WTC11 (cell line): ENCODE measurements around the gene ADGRL2.

Source experiments
- ATF1 ChIP-seq: sonication (generic); formaldehyde crosslinking; IDR thresholded peaks from 2 replicates; pipeline ENCODE4 v1.8.1; 2023; ENCODE audit warnings: mild to moderate bottlenecking, moderate library complexity, missing genetic modification reagents
- ELF4 ChIP-seq: sonication (generic); formaldehyde crosslinking; IDR thresholded peaks from 2 replicates; pipeline ENCODE4 v1.8.1; 2022; ENCODE audit warnings: low read depth, mild to moderate bottlenecking, moderate library complexity, missing genetic modification reagents
- EMX1 ChIP-seq: fragments of 250-450 bp; sonication (Bioruptor Pico); IDR thresholded peaks from 2 replicates; pipeline ENCODE4 v1.8.0; 2021; ENCODE audit warnings: mild to moderate bottlenecking
- JUN ChIP-seq: sonication (generic); formaldehyde crosslinking; IDR thresholded peaks from 2 replicates; pipeline ENCODE4 v1.8.0; 2023; ENCODE audit warnings: mild to moderate bottlenecking, missing genetic modification reagents
- ZNF138 ChIP-seq: sonication (generic); formaldehyde crosslinking; conservative IDR thresholded peaks from 2 replicates; pipeline ENCODE4 v1.8.1; 2022; ENCODE audit warnings: mild to moderate bottlenecking, moderate library complexity, missing genetic modification reagents
- TF ChIP-seq, protein P1 (sequence below): fragments of 200-600 bp; IDR thresholded peaks from 2 replicates; pipeline ENCODE4 v1.8.0; 2022; ENCODE audit warnings: antibody characterized with exemption
- TF ChIP-seq, protein P2 (sequence below): sonication (generic); formaldehyde crosslinking; IDR thresholded peaks from 2 replicates; pipeline ENCODE4 v1.8.0; 2022; ENCODE audit warnings: mild to moderate bottlenecking, missing genetic modification reagents

DNA sequence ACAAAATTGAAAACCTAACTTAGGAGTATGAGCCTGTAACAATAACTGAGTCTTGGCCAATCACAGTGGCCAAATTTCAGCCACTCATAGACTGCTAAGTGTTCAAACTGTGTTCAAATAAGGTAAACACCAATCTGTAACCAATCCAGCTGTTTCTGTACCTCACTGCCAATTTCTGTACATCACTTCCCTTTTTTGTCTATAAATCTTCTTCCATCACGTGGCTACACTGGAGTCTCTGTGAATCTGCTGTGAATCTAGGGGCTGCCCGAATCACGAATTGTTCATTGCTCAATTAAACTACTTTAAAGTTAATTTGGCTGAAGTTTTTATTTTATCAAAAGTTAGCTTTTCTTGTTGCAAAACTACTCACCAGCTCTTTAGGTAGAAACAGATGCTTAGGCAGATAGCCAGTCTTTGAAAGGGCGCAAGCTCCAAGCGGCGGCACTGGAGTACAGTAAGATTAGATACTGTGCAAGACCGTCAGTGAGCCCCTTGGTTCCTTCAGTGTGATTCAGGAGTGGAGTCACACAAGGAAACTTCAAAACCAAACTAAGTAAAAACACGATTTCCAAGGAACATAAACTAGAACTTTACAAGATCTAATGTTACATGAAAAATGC is 43.2 kb upstream of the ADGRL2 start:
- TF ChIP-seq ELF4 (CRISPR knock-in tag) (no peak), JUN (no peak), ATF1 (CRISPR knock-in tag) (no peak), ZNF138 (no peak), EMX1 (CRISPR knock-in tag) (no peak)
- TF ChIP-seq, protein P1, sequence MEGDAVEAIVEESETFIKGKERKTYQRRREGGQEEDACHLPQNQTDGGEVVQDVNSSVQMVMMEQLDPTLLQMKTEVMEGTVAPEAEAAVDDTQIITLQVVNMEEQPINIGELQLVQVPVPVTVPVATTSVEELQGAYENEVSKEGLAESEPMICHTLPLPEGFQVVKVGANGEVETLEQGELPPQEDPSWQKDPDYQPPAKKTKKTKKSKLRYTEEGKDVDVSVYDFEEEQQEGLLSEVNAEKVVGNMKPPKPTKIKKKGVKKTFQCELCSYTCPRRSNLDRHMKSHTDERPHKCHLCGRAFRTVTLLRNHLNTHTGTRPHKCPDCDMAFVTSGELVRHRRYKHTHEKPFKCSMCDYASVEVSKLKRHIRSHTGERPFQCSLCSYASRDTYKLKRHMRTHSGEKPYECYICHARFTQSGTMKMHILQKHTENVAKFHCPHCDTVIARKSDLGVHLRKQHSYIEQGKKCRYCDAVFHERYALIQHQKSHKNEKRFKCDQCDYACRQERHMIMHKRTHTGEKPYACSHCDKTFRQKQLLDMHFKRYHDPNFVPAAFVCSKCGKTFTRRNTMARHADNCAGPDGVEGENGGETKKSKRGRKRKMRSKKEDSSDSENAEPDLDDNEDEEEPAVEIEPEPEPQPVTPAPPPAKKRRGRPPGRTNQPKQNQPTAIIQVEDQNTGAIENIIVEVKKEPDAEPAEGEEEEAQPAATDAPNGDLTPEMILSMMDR = no peak
- TF ChIP-seq, protein P2, sequence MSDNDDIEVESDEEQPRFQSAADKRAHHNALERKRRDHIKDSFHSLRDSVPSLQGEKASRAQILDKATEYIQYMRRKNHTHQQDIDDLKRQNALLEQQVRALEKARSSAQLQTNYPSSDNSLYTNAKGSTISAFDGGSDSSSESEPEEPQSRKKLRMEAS (CRISPR knock-in tag) = no peak
